HG03460 (cell line): ENCODE data around the gene SPAG6.
A peak's percentile ranks its signal among the peaks of the same experiment; 100 is the strongest.
"Not testable (repeated sequence)": the region's sequence is repeated elsewhere in the genome, so short reads cannot be mapped to it uniquely, and the experiment has no call there.

Source experiments
- ATAC-seq: cut with Tn5 transposase; IDR thresholded peaks from one replicate; pipeline ENCODE4 v1.9.1; 2021; ENCODE audit not compliant: unreplicated experiment

SPAG6 gene

DNA sequence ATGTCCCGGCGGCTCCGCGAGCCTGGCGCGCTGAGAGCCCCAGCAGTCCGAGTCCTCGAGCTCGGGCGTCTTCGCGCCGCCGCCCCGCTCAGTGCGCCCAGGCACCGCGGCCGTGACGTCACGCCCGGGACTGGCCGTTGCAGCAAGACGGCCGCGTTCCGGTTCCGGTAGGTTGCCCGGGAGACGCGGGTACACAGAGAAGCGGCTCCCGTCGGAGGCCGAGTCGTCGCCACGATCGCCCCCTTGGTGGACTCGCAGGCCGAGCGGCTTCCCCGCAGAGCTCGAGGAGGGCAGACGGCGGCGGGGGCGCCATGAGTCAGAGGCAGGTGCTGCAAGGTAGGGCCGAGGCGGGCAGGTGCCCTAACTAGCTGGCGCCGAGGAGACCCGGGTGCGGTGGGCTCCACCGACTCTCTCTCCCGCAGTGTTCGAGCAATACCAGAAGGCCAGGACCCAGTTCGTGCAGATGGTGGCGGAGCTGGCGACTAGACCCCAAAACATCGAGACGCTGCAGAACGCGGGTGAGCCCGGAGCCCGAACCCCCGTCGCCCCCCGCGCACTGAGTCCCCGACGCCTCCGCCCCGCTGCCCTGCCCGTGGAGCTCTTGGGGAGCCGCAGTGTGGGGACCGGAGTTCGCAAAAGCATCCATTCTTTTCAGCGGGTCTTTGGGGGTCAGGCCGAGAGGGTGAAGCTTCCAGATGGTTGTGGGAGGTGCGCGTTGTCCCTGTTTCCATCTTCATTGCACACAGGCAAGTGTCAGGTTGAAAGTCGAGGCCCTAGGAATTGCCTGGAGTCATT is at the start of gene SPAG6:
Gene SPAG6, plus strand, starts transcription at position 196 of the 795 bp plus-strand sequence. Its CDS starts 116 bp downstream, at position 312.
- ATAC-seq, result no peak

DNA sequence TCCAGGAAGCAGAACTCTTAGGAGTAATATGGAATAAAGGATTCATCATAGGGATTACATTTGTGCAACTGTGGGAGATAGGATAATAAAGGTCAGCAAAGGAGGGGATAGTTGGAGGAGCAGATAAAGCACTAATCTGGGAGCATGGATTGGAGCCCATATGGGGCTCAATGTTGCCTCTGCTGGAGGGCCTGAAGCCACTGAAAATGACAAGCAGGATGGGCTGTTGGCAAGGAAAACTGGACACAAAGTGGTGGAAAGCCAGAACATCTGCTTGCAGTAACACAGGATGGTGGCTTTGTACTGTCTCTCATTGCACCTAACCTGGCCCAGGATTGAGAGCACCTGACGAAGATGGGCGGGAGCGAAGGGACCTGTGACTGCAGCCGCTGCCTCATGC is 44.1 kb upstream of the SPAG6 start:
- ATAC-seq, result no peak

DNA sequence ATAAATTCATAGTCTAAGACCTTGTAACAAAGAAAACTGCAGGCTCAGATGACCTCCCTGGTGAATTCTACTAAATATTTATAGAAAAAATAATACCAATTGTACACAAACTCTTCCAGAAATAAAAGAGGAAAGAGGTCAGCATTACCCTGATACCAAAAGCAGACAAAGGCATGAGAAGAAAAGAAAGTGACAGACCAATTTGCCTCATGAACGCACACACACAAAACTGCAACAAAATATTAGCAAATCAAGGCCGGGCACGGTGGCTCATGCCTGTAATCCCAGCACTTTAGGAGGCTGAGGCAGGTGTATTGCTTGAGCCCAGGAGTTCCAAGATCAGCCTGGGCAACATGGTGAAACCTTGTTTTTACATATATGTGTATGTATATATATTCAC is 41.8 kb upstream of the SPAG6 start:
- no peak for ATAC-seq

DNA sequence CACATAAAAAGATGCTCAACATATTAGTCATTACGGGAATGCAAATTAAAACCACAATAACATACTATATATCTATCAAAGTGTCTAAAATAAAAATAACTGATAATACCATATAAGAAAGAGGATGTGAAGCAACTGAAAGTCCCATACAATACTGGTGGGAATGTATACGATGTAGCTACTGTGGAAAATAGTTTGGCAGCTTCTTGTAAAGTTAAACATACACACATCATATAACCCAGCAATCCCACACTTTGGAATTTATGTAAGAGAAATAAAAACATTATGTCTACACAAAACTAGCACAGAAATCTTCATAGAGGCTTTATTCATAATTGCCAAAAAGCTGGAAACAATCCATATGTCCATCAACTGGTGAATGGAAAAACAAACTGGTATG is 39.6 kb upstream of the SPAG6 start:
- no peak for ATAC-seq

DNA sequence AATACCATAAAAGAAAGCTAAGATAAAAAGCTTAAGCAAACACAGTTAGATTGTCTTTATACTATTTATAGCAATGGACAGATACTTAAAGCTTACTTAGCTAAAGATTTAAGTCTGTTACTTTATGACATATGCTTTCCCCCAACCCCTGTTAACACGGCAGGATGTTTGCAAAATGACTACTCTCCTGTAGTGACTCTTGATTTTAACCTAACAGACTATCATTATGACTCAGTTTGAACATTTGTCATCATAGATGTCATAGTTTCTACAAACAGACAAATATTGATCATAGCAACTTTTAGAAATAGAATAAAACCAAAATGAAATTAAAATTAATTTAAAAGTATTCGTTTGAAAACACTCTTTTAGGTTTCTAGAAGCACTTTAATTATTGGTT is 36.9 kb upstream of the SPAG6 start:
- peak; percentile 92 for ATAC-seq

DNA sequence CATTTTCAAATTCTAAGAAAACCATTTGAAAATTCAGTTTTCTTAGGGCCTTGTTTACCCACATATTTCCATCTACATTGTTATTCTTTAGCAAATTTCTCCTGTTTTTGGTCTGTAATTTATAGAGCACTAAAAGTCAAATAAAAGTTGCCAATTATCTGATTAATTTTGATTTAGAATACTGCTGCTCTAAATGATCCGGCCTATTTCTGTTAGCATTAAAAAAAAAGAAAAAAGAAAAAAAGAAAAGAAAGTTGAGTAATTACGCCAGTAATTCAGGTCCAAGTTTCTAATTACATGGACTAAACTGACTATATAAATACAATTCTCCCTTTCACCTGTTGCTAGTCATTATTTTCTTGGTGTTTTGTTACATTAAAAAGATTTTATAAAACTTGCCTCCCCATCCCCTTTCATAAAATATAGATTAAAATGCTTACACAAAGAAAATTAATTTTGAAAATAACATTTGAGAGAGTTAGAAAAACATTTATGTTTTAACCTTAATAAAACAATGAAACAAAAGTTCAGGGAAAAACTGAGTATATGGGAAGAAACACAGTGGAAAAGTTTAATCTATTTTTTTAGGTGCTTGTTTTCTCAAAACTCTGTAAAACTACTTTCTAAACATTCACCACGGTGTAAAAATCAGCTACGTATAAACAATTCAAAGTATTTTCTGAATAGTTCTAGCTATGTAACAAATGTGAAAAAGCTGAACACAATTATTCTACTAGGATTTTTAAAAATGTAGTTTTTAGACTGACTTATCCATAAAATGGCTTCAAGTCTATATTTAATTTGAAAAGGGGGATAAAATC is 35.9 kb upstream of the SPAG6 start:
- no peak for ATAC-seq

DNA sequence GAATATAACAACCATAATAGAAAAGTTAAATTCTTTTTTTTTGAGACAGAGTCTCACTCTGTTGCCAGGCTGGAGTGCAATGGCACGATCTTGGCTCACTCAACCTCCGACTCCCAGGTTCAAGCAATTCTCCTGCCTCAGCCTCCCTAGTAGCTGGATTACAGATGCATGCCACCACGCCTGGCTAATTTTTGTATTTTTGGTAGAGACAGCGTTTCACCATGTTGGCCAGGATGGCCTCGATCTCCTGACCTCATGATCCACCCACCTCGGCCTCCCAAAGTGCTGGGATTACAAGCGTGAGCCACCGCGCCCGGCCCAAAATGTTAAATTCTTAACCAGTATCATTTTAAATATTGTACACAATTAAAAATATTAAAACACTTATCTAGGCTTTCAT is 35.3 kb upstream of the SPAG6 start:
- not testable (repeated sequence) for ATAC-seq

DNA sequence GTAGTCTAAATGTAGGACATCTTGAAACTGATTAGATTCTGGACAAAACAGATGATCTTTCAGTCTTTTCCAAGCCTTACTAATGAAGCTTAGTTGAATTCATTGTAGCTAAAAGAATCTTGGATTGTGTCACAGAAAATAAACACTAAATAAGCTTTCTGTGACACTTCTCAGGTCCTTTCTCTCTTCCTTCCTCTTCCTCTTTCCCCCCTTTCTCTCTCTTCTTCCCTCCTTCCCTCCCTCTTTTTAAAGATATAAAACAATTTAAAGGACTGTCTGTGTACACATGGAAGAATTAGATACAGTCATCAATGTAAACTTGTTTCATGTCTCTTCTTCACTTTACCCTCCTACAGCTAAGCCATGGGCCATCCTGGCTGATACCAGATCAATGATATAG is 34.4 kb upstream of the SPAG6 start:
- ATAC-seq, result no peak

DNA sequence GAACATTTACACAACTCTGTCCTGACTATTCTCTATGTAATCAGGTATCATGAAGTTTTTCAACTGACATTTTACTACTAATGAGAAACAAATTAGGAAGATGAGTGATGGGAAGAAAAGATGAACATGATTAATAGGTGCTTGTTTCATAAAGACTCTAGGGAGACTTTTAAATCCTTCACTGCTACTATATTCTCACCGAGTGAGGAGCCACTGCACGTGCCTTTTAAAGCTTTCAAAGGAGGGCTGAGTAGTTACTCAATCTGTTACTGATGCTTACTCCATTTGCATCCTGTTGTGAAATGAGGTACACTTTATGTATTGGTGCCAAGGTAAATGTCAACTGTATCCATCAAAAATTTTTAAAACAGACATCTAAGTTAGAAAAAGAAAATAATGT is 30.4 kb upstream of the SPAG6 start:
- ATAC-seq, result no peak

DNA sequence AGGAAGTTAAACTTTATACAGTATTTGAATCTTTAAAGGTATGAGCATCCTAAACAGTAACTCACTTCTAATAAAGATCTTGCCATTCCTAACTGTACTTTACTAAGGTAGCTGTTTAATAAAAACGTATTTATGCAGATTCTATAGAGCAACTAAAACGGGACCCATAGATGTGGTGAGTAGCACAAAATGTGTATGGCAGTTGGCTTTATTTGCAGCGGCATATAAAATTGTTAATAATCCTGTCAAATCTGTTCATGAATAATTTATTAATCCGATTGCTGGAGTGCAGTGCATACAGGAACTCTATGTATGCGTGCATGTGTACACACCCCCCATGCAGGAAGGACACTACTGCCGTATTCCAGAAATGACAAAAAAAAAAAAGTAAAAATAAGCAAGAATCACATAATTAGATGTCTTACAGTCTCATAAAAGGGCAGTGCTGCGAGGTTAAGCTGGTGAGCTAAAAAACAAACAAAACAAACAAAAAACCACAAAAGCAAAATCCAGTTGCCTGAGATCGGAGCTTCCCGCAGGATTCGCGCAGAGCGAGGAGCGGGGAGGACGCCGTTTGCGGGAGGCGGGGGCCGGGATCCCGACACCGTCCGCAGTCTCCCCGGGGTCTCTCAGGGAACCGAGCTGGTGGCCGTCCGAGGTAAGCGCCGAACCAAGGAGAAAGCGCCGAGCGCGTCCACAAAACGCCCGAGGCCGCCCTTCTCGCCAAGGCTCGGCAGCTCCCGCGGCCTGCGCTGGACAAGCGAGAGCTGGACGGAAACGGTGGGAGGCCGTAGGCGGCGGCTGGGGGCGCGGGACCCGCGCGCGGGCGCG is 29.6 kb upstream of the SPAG6 start:
- ATAC-seq, result peak; percentile 11

DNA sequence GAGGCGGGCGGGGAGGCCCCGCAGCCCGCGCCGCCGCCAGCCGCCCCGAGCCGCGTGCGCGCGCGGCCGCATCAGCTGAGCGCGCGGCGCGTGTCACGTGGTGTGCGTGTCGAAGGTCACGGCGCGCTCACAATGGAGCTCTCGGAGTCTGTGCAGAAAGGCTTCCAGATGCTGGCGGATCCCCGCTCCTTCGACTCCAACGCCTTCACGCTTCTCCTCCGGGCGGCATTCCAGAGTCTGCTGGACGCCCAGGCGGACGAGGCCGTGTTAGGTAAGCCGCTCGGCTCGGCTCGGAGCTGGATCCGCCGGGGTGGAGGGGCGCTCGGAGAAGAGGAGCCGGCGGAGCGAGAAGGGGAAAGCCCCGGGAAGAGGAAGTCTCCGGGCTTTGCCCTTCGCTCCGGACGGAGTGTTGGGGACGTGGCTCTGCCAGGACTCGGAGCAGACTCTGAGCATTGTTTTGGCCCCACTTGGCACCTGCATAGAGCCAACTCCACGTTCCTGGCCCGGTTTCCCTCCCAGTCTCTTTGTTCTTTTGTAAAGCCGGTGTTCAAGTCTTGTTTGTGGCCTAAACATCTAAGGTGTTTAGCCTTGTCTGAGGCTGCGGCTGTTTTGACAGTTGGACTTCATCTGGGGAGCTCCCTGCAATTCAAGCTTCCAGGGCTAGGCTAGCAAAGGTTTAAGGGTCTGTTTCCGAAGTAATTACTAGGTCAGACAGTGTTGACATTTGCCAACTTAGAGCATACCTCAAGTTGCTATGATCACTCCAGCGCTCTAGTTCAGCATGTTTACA is 28.8 kb upstream of the SPAG6 start, which contains the start of gene COMMD3:
Gene COMMD3, plus strand, starts transcription at position 103 of the 790 bp plus-strand sequence. Its CDS starts 30 bp downstream, at position 133.
- ATAC-seq, result peak; percentile 58

DNA sequence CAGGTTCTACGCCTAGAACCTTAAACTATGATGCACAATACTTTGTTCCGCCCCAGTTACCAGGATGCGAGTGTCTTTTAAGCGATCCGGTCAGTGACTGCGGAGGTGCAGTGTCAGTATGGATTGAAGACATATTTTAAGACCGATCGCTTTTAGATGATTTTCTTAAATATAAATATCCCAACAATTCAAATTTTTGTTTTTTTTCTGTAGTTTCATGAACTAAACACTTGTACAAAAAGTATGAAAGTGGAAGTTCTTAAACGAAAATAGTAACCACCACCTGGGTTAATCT is 28.3 kb upstream of the SPAG6 start:
- peak; percentile 25 for ATAC-seq

DNA sequence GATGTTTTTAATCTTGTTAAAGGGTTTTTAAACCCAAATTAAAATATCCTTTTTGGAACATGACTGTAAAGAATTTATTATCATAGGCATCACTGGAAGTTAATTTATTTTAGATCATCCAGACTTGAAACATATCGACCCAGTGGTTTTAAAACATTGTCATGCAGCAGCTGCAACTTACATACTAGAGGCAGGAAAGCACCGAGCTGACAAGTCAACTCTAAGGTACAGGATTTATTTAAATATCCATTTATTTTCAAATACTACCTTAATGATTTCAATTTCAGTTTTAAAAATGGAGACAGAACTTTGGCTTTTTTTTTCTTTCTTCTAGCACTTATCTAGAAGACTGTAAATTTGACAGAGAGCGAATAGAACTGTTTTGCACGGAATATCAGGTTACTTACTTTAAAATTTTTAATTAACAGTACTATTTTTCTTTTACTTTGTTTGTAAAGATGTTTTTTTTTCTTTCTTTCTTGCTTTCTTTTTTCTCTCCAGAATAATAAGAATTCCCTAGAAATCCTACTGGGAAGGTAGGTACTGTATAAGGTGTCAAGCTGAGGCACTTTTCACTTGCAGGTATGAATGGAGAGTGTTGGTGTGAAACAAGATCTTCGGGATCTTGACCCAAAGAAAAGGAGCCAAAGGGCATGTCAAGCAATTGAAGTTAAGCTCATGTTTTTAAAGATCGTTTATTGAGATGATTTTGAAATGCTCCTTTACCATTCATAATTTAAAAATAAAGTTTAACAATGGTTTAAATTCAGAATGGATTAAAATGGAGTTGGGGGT is 27.3 kb upstream of the SPAG6 start:
- no peak for ATAC-seq

DNA sequence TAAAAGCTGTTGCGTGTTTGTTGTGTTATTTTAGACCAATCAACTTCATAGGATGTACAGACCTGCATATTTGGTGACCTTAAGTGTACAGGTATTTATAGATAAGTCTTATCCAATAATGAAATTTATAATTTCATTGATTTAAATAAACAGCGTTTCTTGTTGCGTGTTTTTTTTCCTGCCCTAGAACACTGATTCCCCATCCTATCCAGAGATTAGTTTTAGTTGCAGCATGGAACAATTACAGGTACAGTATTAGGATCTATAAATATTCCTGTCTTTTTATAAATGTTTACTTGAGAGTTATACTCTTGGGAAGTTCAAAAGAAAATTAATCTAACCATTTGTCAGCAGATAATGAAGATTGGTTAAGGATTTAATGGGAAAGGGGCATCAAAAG is 26.5 kb upstream of the SPAG6 start:
- ATAC-seq, result no peak

DNA sequence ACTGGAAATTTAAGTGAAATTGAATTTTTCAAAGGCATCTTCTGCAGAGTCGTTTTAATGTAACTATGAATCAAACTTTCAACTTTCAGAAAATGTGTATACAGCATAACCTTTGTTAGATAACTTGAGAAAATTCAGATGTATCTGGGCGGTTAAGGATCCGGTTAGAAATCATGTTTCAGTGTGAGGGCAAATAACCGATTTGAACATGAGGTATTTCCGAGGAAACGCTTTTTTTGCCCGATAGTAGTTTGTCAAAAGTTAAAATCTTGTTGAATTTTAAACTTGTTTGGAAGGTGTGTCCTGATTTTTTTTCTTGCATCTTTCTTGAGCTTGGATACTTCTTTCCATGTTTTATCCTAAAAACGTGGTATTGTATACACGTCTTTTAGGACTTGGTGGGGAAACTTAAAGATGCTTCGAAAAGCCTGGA is 25.7 kb upstream of the SPAG6 start:
- ATAC-seq, result no peak

DNA sequence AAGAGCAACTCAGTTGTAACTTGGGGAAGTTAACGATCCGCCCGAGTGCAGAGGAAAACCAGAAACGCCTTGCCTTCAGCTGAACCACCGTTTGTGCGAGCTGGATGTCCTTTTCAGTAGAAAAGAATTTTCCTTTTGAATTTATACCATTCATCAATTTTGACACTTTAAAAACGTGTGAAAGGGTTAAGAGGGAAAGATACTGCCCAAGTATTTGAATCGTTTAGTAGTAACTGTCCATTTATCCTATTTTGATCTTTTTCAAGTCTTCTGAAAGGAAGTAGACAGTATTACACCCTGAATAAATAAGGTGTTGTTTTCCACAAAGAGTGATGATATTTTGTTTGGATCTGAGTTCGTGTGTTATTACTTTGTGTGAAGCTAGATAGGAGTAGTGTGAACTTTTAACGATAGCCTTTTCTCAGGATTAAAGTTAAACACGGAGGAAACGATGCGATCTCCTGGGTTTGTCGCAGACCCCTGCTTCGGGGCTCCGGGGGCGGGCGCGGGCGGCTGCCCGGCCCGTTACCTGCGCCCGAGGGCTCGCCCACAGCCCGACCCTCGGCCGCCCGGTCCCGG is 25.2 kb upstream of the SPAG6 start:
- no peak for ATAC-seq

DNA sequence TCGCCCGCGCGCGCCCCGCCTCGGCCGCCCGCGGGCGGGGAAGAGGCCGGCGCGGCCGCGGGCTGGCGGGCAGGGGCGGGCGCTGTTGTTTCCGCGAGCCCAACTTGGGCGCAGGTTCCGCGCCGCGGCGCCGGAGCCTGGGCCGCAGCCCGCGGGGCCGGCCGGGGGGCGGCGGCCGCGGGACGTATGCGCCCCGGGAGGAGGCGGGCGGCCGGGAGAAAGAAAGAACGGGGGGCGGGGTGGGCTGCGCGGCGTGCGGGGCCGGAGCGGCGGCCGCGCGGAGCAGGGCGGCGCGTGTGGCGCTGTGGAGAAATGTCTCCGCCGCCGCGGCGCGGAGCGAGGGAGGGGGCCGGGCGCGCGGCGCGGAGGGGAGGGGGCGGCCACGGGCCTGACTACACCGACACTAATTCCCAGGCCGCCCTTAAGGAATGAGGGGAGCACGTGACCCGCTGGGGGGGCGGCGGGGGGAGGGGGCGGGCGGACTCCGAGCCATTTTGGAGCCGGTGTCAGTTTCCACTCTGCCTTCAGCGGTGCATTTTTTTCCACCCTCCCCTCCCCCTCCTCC is 24.6 kb upstream of the SPAG6 start, which contains the start of gene BMI1:
Gene BMI1, plus strand, starts transcription at position 509 of the 565 bp plus-strand sequence. CDS start 5,351 bp downstream, outside the sequence.
- no peak for ATAC-seq

DNA sequence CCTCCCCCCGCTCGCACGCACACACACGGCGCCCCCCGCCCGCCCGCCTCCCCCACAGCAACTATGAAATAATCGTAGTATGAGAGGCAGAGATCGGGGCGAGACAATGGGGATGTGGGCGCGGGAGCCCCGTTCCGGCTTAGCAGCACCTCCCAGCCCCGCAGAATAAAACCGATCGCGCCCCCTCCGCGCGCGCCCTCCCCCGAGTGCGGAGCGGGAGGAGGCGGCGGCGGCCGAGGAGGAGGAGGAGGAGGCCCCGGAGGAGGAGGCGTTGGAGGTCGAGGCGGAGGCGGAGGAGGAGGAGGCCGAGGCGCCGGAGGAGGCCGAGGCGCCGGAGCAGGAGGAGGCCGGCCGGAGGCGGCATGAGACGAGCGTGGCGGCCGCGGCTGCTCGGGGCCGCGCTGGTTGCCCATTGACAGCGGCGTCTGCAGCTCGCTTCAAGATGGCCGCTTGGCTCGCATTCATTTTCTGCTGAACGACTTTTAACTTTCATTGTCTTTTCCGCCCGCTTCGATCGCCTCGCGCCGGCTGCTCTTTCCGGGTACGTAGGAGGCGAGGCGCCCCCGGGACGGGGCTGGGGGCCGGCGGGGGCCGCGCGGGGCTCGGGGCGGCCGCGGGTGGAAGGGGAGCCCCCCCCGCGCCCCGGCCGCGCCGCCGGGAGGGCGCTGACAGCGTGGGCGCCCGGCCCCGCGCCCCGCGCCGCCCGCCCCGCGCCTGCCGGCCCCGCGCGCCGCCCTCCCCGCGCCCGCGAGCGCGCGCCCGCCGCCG is 24.0 kb upstream of the SPAG6 start:
- ATAC-seq, result no peak
